ENCODE results near the gene CCR3.

DNA sequence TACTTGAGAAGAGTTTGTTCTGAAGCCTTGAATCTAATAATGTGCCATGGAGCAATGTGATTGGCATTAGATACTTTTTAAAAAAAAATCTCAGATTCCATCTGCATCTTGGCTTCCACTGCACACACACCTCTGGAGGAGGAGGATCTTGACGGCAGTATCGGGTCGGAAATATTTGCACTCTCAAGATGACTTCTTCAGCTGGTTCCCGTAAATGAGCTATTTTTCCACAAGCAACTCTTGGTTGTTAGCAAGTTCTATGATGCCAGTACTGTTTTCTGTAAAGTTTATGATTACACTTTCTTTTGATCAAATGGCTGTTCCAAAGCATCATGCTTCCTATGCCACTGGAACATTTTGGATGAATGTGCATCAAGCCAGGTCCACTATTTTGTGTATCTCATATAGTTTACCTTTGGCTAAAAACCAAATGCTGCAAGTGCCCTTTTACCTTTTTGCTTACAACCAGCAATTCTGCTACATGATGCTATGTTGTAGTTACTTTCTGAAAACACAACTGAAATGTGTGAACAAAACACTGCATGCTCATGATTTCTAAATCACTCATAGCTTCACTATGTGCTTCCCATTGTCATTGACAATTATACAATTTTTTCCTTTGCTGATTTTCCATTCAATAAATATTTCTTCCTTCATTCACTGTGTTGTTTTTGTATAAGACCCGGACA is 43.8 kb downstream of the CCR3 start:
- TF ChIP-seq CTCF (IDR thresholded peaks at IDR 0.05) (no peak), POLR2AphosphoS5 (IDR thresholded peaks at IDR 0.05; ENCODE audit: low read depth, low read length) (no peak)

Data from Panc1 (cell line).